Measurements from ENCODE around the gene LIF.

DNA sequence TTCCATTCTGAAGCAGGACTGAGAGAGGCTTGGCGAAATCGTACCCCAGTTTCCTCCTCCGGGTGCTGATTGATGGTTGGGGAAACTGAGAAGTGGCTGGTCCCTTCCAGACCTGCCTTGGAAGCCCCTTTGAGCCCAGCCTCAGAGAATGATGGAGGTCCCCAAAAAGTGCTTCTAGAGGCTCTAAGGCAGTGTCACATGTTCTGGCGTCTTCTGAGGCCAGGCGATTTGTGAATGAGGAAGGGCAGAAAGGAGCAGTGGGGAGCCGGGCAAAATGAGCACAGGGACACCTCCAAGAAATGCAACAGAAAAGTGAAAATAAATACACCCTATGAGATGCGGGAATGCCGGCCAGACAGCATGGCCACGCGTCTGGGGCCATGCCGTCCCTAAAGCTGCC lies 1.0 kb upstream of the LIF start:
- TF ChIP-seq, protein P1, sequence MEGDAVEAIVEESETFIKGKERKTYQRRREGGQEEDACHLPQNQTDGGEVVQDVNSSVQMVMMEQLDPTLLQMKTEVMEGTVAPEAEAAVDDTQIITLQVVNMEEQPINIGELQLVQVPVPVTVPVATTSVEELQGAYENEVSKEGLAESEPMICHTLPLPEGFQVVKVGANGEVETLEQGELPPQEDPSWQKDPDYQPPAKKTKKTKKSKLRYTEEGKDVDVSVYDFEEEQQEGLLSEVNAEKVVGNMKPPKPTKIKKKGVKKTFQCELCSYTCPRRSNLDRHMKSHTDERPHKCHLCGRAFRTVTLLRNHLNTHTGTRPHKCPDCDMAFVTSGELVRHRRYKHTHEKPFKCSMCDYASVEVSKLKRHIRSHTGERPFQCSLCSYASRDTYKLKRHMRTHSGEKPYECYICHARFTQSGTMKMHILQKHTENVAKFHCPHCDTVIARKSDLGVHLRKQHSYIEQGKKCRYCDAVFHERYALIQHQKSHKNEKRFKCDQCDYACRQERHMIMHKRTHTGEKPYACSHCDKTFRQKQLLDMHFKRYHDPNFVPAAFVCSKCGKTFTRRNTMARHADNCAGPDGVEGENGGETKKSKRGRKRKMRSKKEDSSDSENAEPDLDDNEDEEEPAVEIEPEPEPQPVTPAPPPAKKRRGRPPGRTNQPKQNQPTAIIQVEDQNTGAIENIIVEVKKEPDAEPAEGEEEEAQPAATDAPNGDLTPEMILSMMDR (conservative IDR thresholded peaks at IDR 0.05; ENCODE audit: low read length): no peak
- TF ChIP-seq EZH2phosphoT487 (IDR thresholded peaks at IDR 0.05; ENCODE audit: borderline replicate concordance): no peak
